ENCODE data around the gene MAU2.

The MAU2 gene

GRCh38 chr19:19399733-19400433, 79.3 kb downstream of the MAU2 start:
- Mint-ChIP-seq H3K27me3 (ENCODE audit: low read depth) (no peaks in the 10 kb centered on the region), H3K27ac (peak overlapping the region; percentile 67 to 89 (median 87)), H3K9me3 (no peaks in the 10 kb centered on the region), H3K36me3 (ENCODE audit: low read depth) (no peaks in the 10 kb centered on the region), H3K4me3 (peak overlapping the region; percentile 28 to 60 (median 36)), H3K4me1 (peaks cover 28% of the 10 kb centered on the region)
- no peak for TF ChIP-seq CTCF (IDR thresholded peaks at IDR 0.05; ENCODE audit: unreplicated experiment in 3 of 3)

- Mint-ChIP-seq H3K27me3 (ENCODE audit: low read depth) (no peaks in the 10 kb centered on the region), H3K4me3 (peak overlapping the region in 1 of 3 experiments; percentile 67), H3K27ac (peak overlapping the region in 1 of 3 experiments; percentile 42), H3K36me3 (ENCODE audit: low read depth) (no peaks in the 10 kb centered on the region), H3K4me1 (peaks cover 44% of the 10 kb centered on the region), H3K9me3 (no peaks in the 10 kb centered on the region)
- no peak for TF ChIP-seq CTCF (IDR thresholded peaks at IDR 0.05; ENCODE audit: unreplicated experiment in 3 of 3)
Measured at GRCh38 chr19:19402656-19403372, 82.2 kb downstream of the MAU2 start.

GRCh38 chr19:19403373-19403901, 82.8 kb downstream of the MAU2 start:
- Mint-ChIP-seq H3K27me3 (ENCODE audit: low read depth) (no peaks in the 10 kb centered on the region), H3K9me3 (no peaks in the 10 kb centered on the region), H3K27ac (peak overlapping the region; percentile 9 to 93 (median 64)), H3K36me3 (ENCODE audit: low read depth) (no peaks in the 10 kb centered on the region), H3K4me1 (peaks cover 46% of the 10 kb centered on the region), H3K4me3 (peak overlapping the region; percentile 70 to 96 (median 93))
- TF ChIP-seq CTCF (IDR thresholded peaks at IDR 0.05; ENCODE audit: unreplicated experiment in 3 of 3): no peak

- H3K36me3 Mint-ChIP-seq (ENCODE audit: low read depth): no peaks in the 10 kb centered on the region
- peak in 1 of 3 experiments; percentile 33 for TF ChIP-seq CTCF (IDR thresholded peaks at IDR 0.05; ENCODE audit: unreplicated experiment in 3 of 3)
- H3K4me3 Mint-ChIP-seq: peak within 1 kb of the TSS; percentile 98 to 100 (median 100)
- H3K9me3 Mint-ChIP-seq: no peaks in the 10 kb centered on the region
- H3K27ac Mint-ChIP-seq: peak within 1 kb of the TSS; percentile 95 to 97 (median 96)
- no peaks in the 10 kb centered on the region for H3K27me3 Mint-ChIP-seq (ENCODE audit: low read depth)
- peaks cover 54% of the 10 kb centered on the region for H3K4me1 Mint-ChIP-seq
Measured at GRCh38 chr19:19404879-19405860, 84.5 kb downstream of the MAU2 start, which contains the start of gene GATAD2A. TSS of gene GATAD2A (plus strand) at chr19:19405675. CDS start at chr19:19465346, 59,671 bp downstream.
